ENCODE data around the gene CALD1.

Gene CALD1

GRCh38 chr7:134925766-134926165 lies 146.3 kb downstream of the CALD1 start:
- CTCF ChIA-PET, result no interaction called here
- no peak overlapping the region for H3K27ac ChIP-seq
- POLR2A ChIA-PET (ENCODE audit: low non-redundant PET), result no interaction called here
- no peak for TF ChIP-seq CTCF (conservative IDR thresholded peaks at IDR 0.05; ENCODE audit: low read depth)
- no peak for DNase-seq (ENCODE audit: low spot score)

GRCh38 chr7:134926396-134926795 lies 147.0 kb downstream of the CALD1 start:
- CTCF ChIA-PET, result no interaction called here

GRCh38 chr7:134927076-134927475 lies 147.6 kb downstream of the CALD1 start:
- TF ChIP-seq CTCF (conservative IDR thresholded peaks at IDR 0.05; ENCODE audit: low read depth), result no peak
- no peak for DNase-seq (ENCODE audit: low spot score)
- POLR2A ChIA-PET (ENCODE audit: low non-redundant PET), result no interaction called here

More at GRCh38 chr7:134926396-134926795, 147.0 kb downstream of the CALD1 start:
- POLR2A ChIA-PET (ENCODE audit: low non-redundant PET), result no interaction called here
- no peak overlapping the region for H3K27ac ChIP-seq
- no peak for TF ChIP-seq CTCF (conservative IDR thresholded peaks at IDR 0.05; ENCODE audit: low read depth)
- DNase-seq (ENCODE audit: low spot score), result no peak

GRCh38 chr7:134927723-134928122 lies 148.3 kb downstream of the CALD1 start:
- H3K27ac ChIP-seq, result no peak overlapping the region
- ChIA-PET CTCF (interaction anchor here (0.7 kb wide), 1 partner anchor 11 kb away, joined by 3 read pairs; no protein-coding TSS in a partner anchor), POLR2A (ENCODE audit: low non-redundant PET) (no interaction called here)
- no peak for TF ChIP-seq CTCF (conservative IDR thresholded peaks at IDR 0.05; ENCODE audit: low read depth)
- no peak for DNase-seq (ENCODE audit: low spot score)

More at GRCh38 chr7:134927076-134927475, 147.6 kb downstream of the CALD1 start:
- no peak overlapping the region for H3K27ac ChIP-seq
- CTCF ChIA-PET, result no interaction called here

GRCh38 chr7:134928554-134928953 lies 149.1 kb downstream of the CALD1 start:
- no peak for DNase-seq (ENCODE audit: low spot score)
- no peak for TF ChIP-seq CTCF (conservative IDR thresholded peaks at IDR 0.05; ENCODE audit: low read depth)

GRCh38 chr7:134931487-134931886 lies 152.1 kb downstream of the CALD1 start:
- POLR2A ChIA-PET (ENCODE audit: low non-redundant PET), result no interaction called here

More at GRCh38 chr7:134928554-134928953, 149.1 kb downstream of the CALD1 start:
- CTCF ChIA-PET, result no interaction called here
- POLR2A ChIA-PET (ENCODE audit: low non-redundant PET), result no interaction called here
- no peak overlapping the region for H3K27ac ChIP-seq

More at GRCh38 chr7:134931487-134931886, 152.1 kb downstream of the CALD1 start:
- no peak for TF ChIP-seq CTCF (conservative IDR thresholded peaks at IDR 0.05; ENCODE audit: low read depth)
- H3K27ac ChIP-seq, result no peak overlapping the region
- CTCF ChIA-PET, result no interaction called here
- no peak for DNase-seq (ENCODE audit: low spot score)
